HFF-Myc (cell line): ENCODE data around the gene TMEM255A.
"Not testable (repeated sequence)": the region's sequence is repeated elsewhere in the genome, so short reads cannot be mapped to it uniquely, and the experiment has no call there.

ENCODE experiments used
- DNase-seq: peaks from one replicate; pipeline ENCODE4 v3.0.0-alpha.2; 2011; ENCODE audit warnings: low read depth; ENCODE audit errors: extremely low read depth
- H3K4me3 ChIP-seq: replicated peaks from 2 replicates; pipeline ENCODE4 v1.5.1; 2011; ENCODE audit warnings: low read depth, mild to moderate bottlenecking, control low read depth, low read length
- CTCF ChIP-seq: IDR thresholded peaks from 2 replicates; pipeline ENCODE4 v1.5.1; 2012; ENCODE audit warnings: mild to moderate bottlenecking, low read depth, low read length, control low read depth; ENCODE audit errors: missing control alignments

The TMEM255A gene

GRCh38 chrX:120310861-120311726 is at the start of gene TMEM255A:
TSS of gene TMEM255A (minus strand) at chrX:120311461. CDS start at chrX:120311309, 152 bp downstream.
- H3K4me3 ChIP-seq: no peak within 1 kb of the TSS
- no peak for DNase-seq
- no peak for TF ChIP-seq CTCF

- DNase-seq: no peak
- no peak for TF ChIP-seq CTCF
Measured at GRCh38 chrX:120358737-120359456, 47.6 kb upstream of the TMEM255A start.

GRCh38 chrX:120357186-120357585 is 45.9 kb upstream of the TMEM255A start:
- TF ChIP-seq CTCF: no peak
- no peak for DNase-seq

More at GRCh38 chrX:120358737-120359456, 47.6 kb upstream of the TMEM255A start:
- no peak overlapping the region for H3K4me3 ChIP-seq

GRCh38 chrX:120356084-120356483 is 44.8 kb upstream of the TMEM255A start:
- no peak overlapping the region for H3K4me3 ChIP-seq
- no peak for DNase-seq
- TF ChIP-seq CTCF: no peak

More at GRCh38 chrX:120357186-120357585, 45.9 kb upstream of the TMEM255A start:
- no peak overlapping the region for H3K4me3 ChIP-seq

- no peak for DNase-seq
- H3K4me3 ChIP-seq: no peak overlapping the region
- no peak for TF ChIP-seq CTCF
Measured at GRCh38 chrX:120350450-120351138, 39.3 kb upstream of the TMEM255A start.

- not testable (repeated sequence) for H3K4me3 ChIP-seq, DNase-seq
Measured at GRCh38 chrX:120344566-120344965, 33.3 kb upstream of the TMEM255A start.

- H3K4me3 ChIP-seq: no peak overlapping the region
- no peak for TF ChIP-seq CTCF
- DNase-seq: no peak
Measured at GRCh38 chrX:120336899-120337298, 25.6 kb upstream of the TMEM255A start.
